DMS114 treated with DMSO at 0.1 percent for 48 hours (cell line): ENCODE data around the gene EXT2.

Experiments
- DNase-seq: peaks from one replicate; lab custom pipeline; 2025; ENCODE audit not compliant: unreplicated experiment; lab: John Stamatoyannopoulos, UW

Gene EXT2

DNA sequence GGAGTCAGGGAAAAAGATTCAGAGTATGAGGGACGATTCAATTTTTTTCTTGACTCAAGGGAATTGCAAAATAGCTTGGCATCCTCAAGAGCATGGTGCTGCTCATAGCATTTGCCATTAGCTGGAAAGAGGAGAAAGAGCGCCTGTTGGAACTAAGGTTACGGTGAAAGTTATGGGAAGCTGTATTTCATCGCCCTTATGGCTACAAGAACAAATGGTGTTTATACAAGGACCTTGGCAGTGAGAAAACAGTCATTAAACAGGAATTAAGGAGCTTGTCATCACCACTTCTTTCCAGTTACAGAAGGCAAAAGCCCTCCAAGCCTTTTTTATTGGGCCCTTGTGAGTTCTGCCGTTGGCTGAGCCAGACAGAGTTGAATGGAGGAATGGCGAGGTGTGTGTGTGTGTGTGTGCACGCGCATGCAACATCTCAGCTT is 140.3 kb downstream of the EXT2 start:
- no peak for DNase-seq

GRCh38 chr11:44236296-44236695 is 140.8 kb downstream of the EXT2 start:
- DNase-seq = no peak

DNA sequence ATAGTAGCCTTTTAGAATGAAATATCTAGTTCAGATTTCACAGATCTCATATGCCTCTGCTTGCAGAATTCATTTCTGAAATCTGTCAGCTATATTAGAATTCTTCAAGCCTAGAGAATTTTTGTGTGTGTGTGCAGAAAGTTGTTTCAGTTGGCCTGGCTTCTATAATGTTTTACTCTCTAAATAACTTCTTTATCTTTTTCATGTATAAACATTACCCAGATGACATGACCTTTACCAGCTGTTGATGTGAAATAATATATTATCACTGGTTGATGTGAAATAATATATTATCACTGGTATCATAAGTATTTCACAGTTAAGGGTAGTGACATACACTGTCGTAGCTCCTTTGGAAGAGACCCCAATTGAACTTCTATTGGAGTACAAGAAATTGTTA is 141.7 kb downstream of the EXT2 start:
- DNase-seq = no peak

DNA sequence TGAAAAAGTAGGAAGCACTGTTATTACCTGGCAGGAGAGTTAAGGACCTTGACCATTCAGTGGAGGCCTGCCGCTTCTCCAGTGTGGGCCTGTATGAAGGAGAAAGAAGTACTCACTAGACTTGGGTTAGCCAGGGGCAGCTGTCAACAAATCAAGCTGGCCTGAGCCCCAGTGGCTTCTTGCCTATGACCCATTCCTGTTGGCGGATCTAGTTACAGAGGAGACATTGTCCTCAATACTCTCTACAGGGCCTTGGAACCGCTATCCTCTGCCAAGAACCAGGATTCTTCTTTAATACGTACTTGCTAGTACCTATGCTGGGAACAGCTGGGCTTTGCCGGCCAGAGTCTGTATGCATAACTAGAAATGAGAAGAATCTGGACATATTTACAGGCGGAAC is 146.4 kb downstream of the EXT2 start:
- no peak for DNase-seq

- DNase-seq = no peak
Observed at GRCh38 chr11:44243086-44243485, 147.6 kb downstream of the EXT2 start.

DNA sequence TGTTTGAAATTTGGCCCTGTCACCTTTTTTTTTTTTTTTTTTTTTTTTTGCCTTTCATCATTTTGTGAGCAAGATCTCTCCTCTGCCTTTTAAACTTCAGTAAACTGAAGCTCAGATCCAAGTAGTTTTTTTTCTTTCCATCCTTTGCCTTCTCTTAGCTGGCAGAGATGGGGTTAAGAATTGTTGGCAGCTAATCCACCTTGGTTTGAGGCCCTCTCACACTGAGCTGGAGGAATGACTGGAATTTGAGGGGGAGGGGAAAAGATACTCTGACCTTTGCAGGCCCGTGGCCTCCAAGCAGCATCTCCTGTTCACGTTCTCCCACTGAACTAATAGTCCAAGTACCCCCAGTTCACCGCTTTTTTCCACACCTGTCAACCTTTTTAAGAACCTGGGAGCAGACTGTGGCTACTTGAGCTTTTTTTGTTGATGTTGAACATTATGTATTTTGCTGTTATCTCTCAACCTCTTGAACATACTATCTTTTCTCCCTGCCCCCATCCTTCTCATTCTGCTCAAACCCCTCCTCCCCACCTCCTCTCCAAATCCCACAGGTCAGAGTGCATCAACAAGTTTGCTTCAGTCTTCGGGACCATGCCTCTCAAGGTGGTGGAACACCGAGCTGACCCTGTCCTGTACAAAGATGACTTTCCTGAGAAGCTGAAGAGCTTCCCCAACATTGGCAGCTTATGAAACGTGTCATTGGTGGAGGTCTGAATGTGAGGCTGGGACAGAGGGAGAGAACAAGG is 148.3 kb downstream of the EXT2 start:
- no peak for DNase-seq

GRCh38 chr11:44244639-44245310 is 149.3 kb downstream of the EXT2 start:
- DNase-seq = no peak

- DNase-seq = no peak
Observed at GRCh38 chr11:44246726-44247125, 151.2 kb downstream of the EXT2 start.

DNA sequence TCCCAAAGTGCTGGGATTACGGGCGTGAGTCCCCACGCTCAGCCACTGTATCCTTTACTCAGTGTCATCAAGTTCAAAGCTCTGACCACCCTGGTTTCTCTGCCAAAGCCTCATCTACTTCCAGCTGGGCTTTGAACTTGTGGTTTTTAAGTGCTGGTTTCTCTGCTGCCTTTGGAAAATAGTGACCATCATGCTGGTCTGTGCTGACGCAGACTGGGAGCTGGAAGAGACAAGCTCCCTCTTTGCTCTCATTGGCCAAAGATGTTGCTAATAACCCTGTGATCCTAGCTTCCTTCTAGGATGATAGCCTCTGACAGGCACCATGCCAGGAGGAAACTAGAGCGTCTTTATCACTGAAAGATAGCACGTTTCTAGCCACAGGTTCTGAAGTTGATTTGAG is 152.0 kb downstream of the EXT2 start:
- DNase-seq = no peak

- DNase-seq = no peak
Observed at GRCh38 chr11:44248109-44248508, 152.6 kb downstream of the EXT2 start.

- no peak for DNase-seq
Observed at GRCh38 chr11:44250421-44250820, 154.9 kb downstream of the EXT2 start.

DNA sequence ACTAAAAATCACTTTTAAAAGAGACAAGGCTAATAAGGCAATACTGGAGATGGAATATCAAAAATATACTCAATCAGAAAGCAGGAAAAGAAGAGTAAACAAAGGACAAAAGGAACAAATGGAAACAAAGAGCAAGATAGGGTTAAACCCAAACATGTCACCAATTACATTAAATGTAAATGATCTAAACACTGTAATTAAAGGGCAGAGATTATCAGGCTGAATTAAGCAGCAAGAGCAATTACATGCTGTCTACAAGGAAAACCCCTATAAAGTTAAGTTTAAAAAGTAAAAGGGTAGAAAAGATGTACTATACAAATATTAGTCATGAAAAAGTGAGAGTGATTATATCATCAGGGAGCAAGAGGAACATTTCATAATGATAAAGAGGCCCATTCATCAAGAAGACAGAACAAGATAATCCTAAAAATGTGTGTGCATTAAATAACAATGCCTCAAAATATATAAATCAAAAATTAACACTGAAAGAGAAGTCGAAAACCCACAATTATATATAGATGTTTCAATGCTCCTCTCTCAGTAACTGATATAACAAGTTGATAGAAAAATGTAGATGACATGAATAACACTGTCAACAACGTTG is 157.6 kb downstream of the EXT2 start:
- DNase-seq = no peak

- no peak for DNase-seq
Observed at GRCh38 chr11:44255406-44256071, 160.1 kb downstream of the EXT2 start.

DNA sequence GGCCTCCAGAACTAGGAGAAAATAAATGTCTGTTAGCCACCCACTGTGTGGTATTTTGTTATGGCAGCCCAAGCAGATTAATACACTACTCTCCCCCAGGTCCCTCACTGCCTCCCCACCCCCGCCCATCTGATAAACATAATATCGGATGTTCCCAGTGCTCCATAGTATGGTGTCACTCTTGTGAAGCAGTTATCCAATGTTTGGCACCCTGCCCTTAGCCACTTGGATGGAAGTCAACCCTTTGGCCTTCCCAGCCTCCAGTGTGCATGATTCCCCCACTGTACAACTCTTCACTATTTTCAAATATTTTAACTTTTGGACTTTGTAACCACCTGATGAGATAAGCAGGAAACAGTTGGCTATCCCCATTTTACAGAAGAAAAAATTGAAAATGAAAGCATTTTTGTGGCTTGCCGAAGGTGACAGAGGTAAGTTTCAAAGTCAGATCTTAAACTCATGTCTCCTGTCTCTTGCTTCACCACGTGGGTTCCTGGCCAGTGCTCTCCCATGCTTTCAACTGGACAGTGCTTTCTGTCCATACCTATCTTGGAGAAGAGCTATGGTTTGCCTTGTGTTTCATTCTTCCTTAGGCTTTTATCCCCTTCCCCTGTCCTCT is 161.3 kb downstream of the EXT2 start:
- no peak for DNase-seq

GRCh38 chr11:44257338-44258189 is 162.1 kb downstream of the EXT2 start:
- no peak for DNase-seq

GRCh38 chr11:44258190-44258489 is 162.7 kb downstream of the EXT2 start:
- no peak for DNase-seq

DNA sequence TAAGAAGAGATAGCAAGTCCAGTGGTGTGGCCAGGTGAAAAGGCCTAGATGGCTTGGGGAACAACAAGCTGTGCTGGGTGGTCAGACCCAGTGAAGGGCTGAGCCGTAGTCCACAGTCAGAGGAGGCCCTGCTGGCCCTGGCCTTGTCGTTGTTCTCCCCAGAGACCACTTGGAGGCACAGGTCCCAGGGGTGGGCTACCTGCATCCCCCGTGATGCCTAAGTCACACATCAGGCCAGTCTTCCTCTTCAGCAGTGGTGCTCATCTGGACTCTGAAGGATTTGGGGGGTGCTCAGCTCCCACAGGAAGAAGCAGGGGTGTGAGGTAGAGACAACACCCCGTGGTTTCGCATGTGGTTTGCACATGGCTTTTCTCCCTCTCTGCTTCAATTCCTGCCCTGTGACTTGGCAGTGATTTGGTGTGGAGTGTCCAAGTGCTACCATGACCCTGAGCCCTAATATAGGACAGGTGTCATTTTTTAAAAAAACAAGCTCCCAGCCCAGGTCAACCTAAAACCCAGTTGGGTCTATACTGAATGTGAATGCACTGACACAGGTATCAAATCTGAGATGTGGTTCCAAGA is 163.5 kb downstream of the EXT2 start:
- DNase-seq = no peak

- no peak for DNase-seq
Observed at GRCh38 chr11:44260081-44260480, 164.6 kb downstream of the EXT2 start.

DNA sequence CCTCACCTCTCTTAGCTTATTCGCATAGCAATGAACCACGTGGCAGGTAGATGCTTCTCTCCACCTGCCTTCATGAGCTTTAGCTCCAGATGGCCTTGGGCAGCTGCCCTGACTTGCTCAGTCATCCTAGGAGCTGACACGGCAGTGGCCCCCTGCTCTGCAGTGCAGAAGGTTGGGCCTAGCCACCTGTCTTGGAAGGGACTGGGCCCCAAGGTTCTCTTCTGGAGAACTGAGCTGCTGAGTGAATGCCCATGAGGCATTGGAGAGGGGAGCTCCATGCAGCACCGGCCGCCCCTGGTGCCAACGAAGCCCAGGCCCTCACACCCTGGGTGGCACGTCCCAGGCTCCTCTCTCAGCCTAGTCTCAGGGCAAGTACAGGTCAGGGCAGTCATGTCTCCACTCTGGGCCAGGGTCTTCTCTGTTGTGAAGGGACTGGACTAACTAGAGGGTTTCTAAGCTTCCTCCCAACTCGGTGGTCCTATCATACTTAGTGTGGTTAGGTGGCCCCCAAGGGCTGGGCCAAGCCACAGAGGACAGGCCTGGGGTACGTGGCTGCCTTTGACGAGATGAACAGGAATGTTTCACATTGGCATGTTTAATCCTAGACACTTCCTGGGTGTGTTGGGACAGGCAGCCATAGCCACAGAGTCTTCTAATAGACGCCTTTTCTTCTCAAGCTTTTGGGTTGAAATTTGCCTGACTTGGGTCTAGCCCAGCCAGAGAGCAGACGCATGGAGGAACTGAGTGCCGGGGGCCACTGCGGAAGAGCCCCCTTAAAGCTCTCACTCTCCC is 166.5 kb downstream of the EXT2 start:
- DNase-seq = no peak
